HG03103 (cell line): ENCODE data around the gene DRGX.

Source experiments
- ATAC-seq: cut with Tn5 transposase; IDR thresholded peaks from one replicate; pipeline ENCODE4 v1.9.1; 2021; ENCODE audit warnings: low read depth; ENCODE audit not compliant: unreplicated experiment

DRGX gene

GRCh38 chr10:49384268-49384953 is 11.5 kb downstream of the DRGX start:
- no peak for ATAC-seq

- ATAC-seq: no peak
Measured at GRCh38 chr10:49383853-49384252, 12.0 kb downstream of the DRGX start.

GRCh38 chr10:49382826-49383225 is 13.1 kb downstream of the DRGX start:
- ATAC-seq: no peak

- no peak for ATAC-seq
Measured at GRCh38 chr10:49382226-49382625, 13.7 kb downstream of the DRGX start.

GRCh38 chr10:49381111-49381900 is 14.6 kb downstream of the DRGX start:
- no peak for ATAC-seq

GRCh38 chr10:49379596-49380410 is 16.1 kb downstream of the DRGX start:
- no peak for ATAC-seq

- no peak for ATAC-seq
Measured at GRCh38 chr10:49377256-49377655, 18.6 kb downstream of the DRGX start.

- ATAC-seq: no peak
Measured at GRCh38 chr10:49375611-49376010, 20.3 kb downstream of the DRGX start.

- ATAC-seq: no peak
Measured at GRCh38 chr10:49374740-49375139, 21.1 kb downstream of the DRGX start.

GRCh38 chr10:49373361-49373760 is 22.5 kb downstream of the DRGX start:
- no peak for ATAC-seq

- no peak for ATAC-seq
Measured at GRCh38 chr10:49371967-49372366, 23.9 kb downstream of the DRGX start.

GRCh38 chr10:49370326-49371100 is 25.4 kb downstream of the DRGX start:
- ATAC-seq: no peak

- ATAC-seq: no peak
Measured at GRCh38 chr10:49369216-49370162, 26.4 kb downstream of the DRGX start.

GRCh38 chr10:49368256-49368655 is 27.6 kb downstream of the DRGX start:
- ATAC-seq: no peak

GRCh38 chr10:49367600-49367999 is 28.3 kb downstream of the DRGX start:
- no peak for ATAC-seq

GRCh38 chr10:49366460-49366859 is 29.4 kb downstream of the DRGX start:
- no peak for ATAC-seq

- ATAC-seq: no peak
Measured at GRCh38 chr10:49365675-49366415, 30.0 kb downstream of the DRGX start.

GRCh38 chr10:49365275-49365674 is 30.6 kb downstream of the DRGX start:
- ATAC-seq: no peak

- ATAC-seq: no peak
Measured at GRCh38 chr10:49364747-49365146, 31.1 kb downstream of the DRGX start.
